GM12878 (cell line): ENCODE data around the gene NAALADL2. TPM values are rescaled to one million over a fixed set of nuclear protein-coding genes. Genes with fewer than 3 reads are reported as not detected.
"Not testable (repeated sequence)": the region's sequence is repeated elsewhere in the genome, so short reads cannot be mapped to it uniquely, and the experiment has no call there.

Experiments
- ATAC-seq: fragments of 200-7000 bp; cut with Tn5 transposase; 3 replicates; pipeline ENCODE4 v1.9.1; 2020; ENCODE audit warnings: mild to moderate bottlenecking, moderate library complexity
- BruUV-seq: library from RNA; stranded (reverse); fragments of 400-500 nt; replicated peaks from 2 replicates; lab custom pipeline; 2021; lab: Mats Ljungman, UMichigan
- CTCF ChIA-PET: fragments of 300-600 bp; sonication (Branson Sonifier 250); formaldehyde crosslinking; extraction: SDS; loops from one replicate; lab custom pipeline; 2021; ENCODE audit warnings: inconsistent platforms; lab: Yijun Ruan, JAX
- POLR2A ChIA-PET: fragments of 350-600 bp; formaldehyde crosslinking; extraction: SDS; loops from one replicate; lab custom pipeline; 2021; ENCODE audit warnings: inconsistent platforms; lab: Charles Lee
- RAD21 ChIA-PET: fragments of 300-600 bp; sonication (Branson Sonifier 250); formaldehyde crosslinking; loops from one replicate; lab custom pipeline; 2023; ENCODE audit warnings: antibody characterized with exemption; ENCODE audit not compliant: unreplicated experiment; lab: Charles Lee
- SMC1A ChIA-PET: fragments of 300-600 bp; sonication (Branson Sonifier 250); formaldehyde crosslinking; loops from one replicate; lab custom pipeline; 2023; ENCODE audit not compliant: unreplicated experiment, uncharacterized antibody; lab: Charles Lee
- DNase-seq: peaks from one replicate; pipeline ENCODE4 v3.0.0-alpha.2; 2011; ENCODE audit warnings: low read depth, low spot score
- FAIRE-seq: peaks from 3 replicates; lab custom pipeline; 2011; peaks lifted over from hg19 to GRCh38; lab: Jason Lieb, UNC
- H2AFZ ChIP-seq: 2 replicates; pipeline ENCODE4 v1.6.0; 2011; ENCODE audit warnings: low read depth, low read length, control low read depth; ENCODE audit not compliant: control insufficient read depth
- H3K27ac ChIP-seq: 2 replicates; pipeline ENCODE4 v1.5.1; 2011; ENCODE audit warnings: control low read depth; ENCODE audit not compliant: control insufficient read depth, insufficient read depth
- H3K27me3 ChIP-seq, 2 experiments: replicated peaks in 1 of 2; 2 replicates each; pipeline versions ENCODE4 v1.6.0 to v1.6.1; 2011; ENCODE audit warnings: low read length in 1 of 2; ENCODE audit not compliant: control insufficient read depth in 2 of 2, insufficient read depth in 2 of 2
- H3K36me3 ChIP-seq, 2 experiments: 2 replicates each; pipeline ENCODE4 v1.5.1; 2011; ENCODE audit warnings: low read length in 1 of 2; ENCODE audit not compliant: control insufficient read depth in 2 of 2, insufficient read depth in 2 of 2
- H3K4me1 ChIP-seq: 2 replicates; pipeline ENCODE4 v1.6.1; 2011; ENCODE audit warnings: mild to moderate bottlenecking, low read length, moderate library complexity, mixed read lengths; ENCODE audit not compliant: control insufficient read depth, insufficient read depth
- H3K4me2 ChIP-seq: 2 replicates; pipeline ENCODE4 v1.6.0; 2011; ENCODE audit warnings: control low read depth; ENCODE audit not compliant: control insufficient read depth, insufficient read depth
- H3K4me3 ChIP-seq: fragments of 200-600 bp; sonication (generic); 2 replicates; pipeline ENCODE4 v1.5.1; 2016
- H3K79me2 ChIP-seq: 2 replicates; pipeline ENCODE4 v1.6.0; 2011; ENCODE audit warnings: low read length; ENCODE audit not compliant: control insufficient read depth, insufficient read depth
- H3K9ac ChIP-seq: 2 replicates; pipeline ENCODE4 v1.8.0; 2011; ENCODE audit warnings: low read length, control low read depth, mixed read lengths; ENCODE audit not compliant: control insufficient read depth, insufficient read depth
- H3K9me3 ChIP-seq: replicated peaks from 3 replicates; pipeline ENCODE4 v1.5.1; 2011; ENCODE audit warnings: mild to moderate bottlenecking, low read length; ENCODE audit not compliant: control insufficient read depth, insufficient read depth
- H4K20me1 ChIP-seq: 2 replicates; pipeline ENCODE4 v1.6.0; 2011; ENCODE audit not compliant: control insufficient read depth, insufficient read depth
- NFYA ChIP-seq: IDR thresholded peaks from 2 replicates; pipeline ENCODE4 v1.6.1; 2011; ENCODE audit warnings: low read depth, mild to moderate bottlenecking, low read length, improper control_type of control experiment, borderline replicate concordance
- SMARCA5 ChIP-seq: fragments of 450-650 bp; IDR thresholded peaks from 2 replicates; pipeline ENCODE4 v1.6.1; 2017; ENCODE audit warnings: mild to moderate bottlenecking
- WGBS: methylation state at CpG from one replicate; pipeline ENCODE4 v1.1.6; 2016; ENCODE audit warnings: low lambda C conversion rate; ENCODE audit not compliant: insufficient replicate concordance, insufficient coverage; ENCODE audit errors: missing lambda C conversion rate; 5-methylcytosine and 5-hydroxymethylcytosine counted together
- in situ Hi-C: fragments of 300-500 bp; cut with MboI; formaldehyde crosslinking; loops from 9 replicates; pipeline ENCODE4 v1.14.3; 2018; ENCODE audit warnings: mixed read lengths
- intact Hi-C: fragments of 100-400 bp; cut with micrococcal nuclease; formaldehyde crosslinking; loops from one replicate; pipeline ENCODE4 v1.14.2; 2022; ENCODE audit not compliant: unreplicated experiment
- polyA plus RNA-seq, 11 experiments: library from polyadenylated mRNA; depleted of rRNA in 4 of 11; unstranded in 6 of 11; stranded (reverse) in 5 of 11; fragments of >200 nt; fragmentation: Nextera tagmentation in 4 of 11; fragmentation: Illumina TruSeq in 1 of 11; extraction: Ambion mirVana in 4 of 11; extraction: Trizol in 1 of 11; gene quantifications; 1 replicate in 1 of 11; 2 replicates in 10 of 11; pipeline versions ENCODE4 v1.2.1 to v1.2.3, GENCODE V29; 2011 to 2016; ENCODE audit warnings: inconsistent platforms in 2 of 11, missing spikeins in 2 of 11, low read depth in 1 of 11
- total RNA-seq, 4 experiments: library from RNA; depleted of rRNA in 3 of 4; stranded (reverse); fragments of >200 nt in 3 of 4; fragmentation: Illumina TruSeq in 1 of 4; extraction: Trizol in 1 of 4; gene quantifications; 2 replicates each; pipeline versions ENCODE4 v1.2.1 to v1.2.3, GENCODE V29; 2013 to 2021
- TF ChIP-seq, protein P1 (sequence below): IDR thresholded peaks from 2 replicates; pipeline ENCODE4 v1.6.1; 2011; ENCODE audit warnings: low read depth, mild to moderate bottlenecking, low read length, moderate library complexity, borderline replicate concordance; ENCODE audit errors: extremely low read depth

The NAALADL2 gene
- total and polyA plus RNA-seq, 10 of the 15 experiments (the other 5 are each of a cell fraction or from before 2014, with no cell fraction given) = 0.06 to 10.8 (median 0.46) TPM

- H3K79me2 ChIP-seq = no peaks in the 10 kb centered on the region
- ChIA-PET POLR2A (no interaction called here), RAD21 (no interaction called here), SMC1A (interaction anchor here (1.3 to 1.8 kb wide), 2 partner anchors 9 to 365 kb away, joined by 3 read pairs; no protein-coding TSS in a partner anchor), CTCF (no interaction called here)
- H4K20me1 ChIP-seq = no peaks in the 10 kb centered on the region
- FAIRE-seq (no peak), DNase-seq (no peak), ATAC-seq (no peak)
- H3K9ac ChIP-seq = no peak overlapping the region
- H2AFZ ChIP-seq = no peak overlapping the region
- TF ChIP-seq, protein P1, sequence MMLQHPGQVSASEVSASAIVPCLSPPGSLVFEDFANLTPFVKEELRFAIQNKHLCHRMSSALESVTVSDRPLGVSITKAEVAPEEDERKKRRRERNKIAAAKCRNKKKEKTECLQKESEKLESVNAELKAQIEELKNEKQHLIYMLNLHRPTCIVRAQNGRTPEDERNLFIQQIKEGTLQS = no peak
- TF ChIP-seq SMARCA5 (no peak), NFYA (no peak)
- no peak overlapping the region for H3K4me3 ChIP-seq
- no peaks in the 10 kb centered on the region for H3K4me1 ChIP-seq
- no peaks in the 10 kb centered on the region for H3K36me3 ChIP-seq
- no peaks in the 10 kb centered on the region for H3K27me3 ChIP-seq
- H3K9me3 ChIP-seq = no peaks in the 10 kb centered on the region
- no peak overlapping the region for H3K27ac ChIP-seq
- BruUV-seq = no TSS peak
- WGBS = 36% methylated on average over 6 of the region's 6 CpGs
- in situ Hi-C loops = no loop called here
- H3K4me2 ChIP-seq = no peak overlapping the region
- intact Hi-C loops = no loop called here
Measured at GRCh38 chr3:175612487-175613196, 753.5 kb downstream of the NAALADL2 start.

GRCh38 chr3:175614107-175614506, 755.0 kb downstream of the NAALADL2 start:
- ChIA-PET RAD21 (interaction anchor here (2.0 kb wide), 1 partner anchor 256 kb away, joined by 7 read pairs; no protein-coding TSS in a partner anchor), SMC1A (interaction anchor here (1.2 to 1.6 kb wide), 4 partner anchors 9 to 367 kb away, joined by 3 to 6 read pairs (median 3); no protein-coding TSS in a partner anchor)
- H3K9ac ChIP-seq, DNase-seq, H3K4me2 ChIP-seq, BruUV-seq, H3K4me1 ChIP-seq, intact Hi-C loops, FAIRE-seq, in situ Hi-C loops, H3K9me3 ChIP-seq, H2AFZ ChIP-seq, CTCF ChIA-PET, POLR2A ChIA-PET, H3K27me3 ChIP-seq, H3K27ac ChIP-seq, H4K20me1 ChIP-seq, H3K36me3 ChIP-seq, H3K4me3 ChIP-seq, H3K79me2 ChIP-seq, ATAC-seq: not testable (repeated sequence)
- WGBS = 56% methylated on average over 9 of the region's 9 CpGs
